ENCODE data around the gene TMEM186.
"Not testable (repeated sequence)": the region's sequence is repeated elsewhere in the genome, so short reads cannot be mapped to it uniquely, and the experiment has no call there.

TMEM186 gene

GRCh38 chr16:8773537-8773936 lies 23.9 kb downstream of the TMEM186 start:
- no peak for DNase-seq

- no peak for DNase-seq
These were observed 28.7 kb downstream of the TMEM186 start for GRCh38 chr16:8768692-8769091.

GRCh38 chr16:8768283-8768682 lies 29.2 kb downstream of the TMEM186 start:
- no peak for DNase-seq

GRCh38 chr16:8767176-8767575 lies 30.3 kb downstream of the TMEM186 start:
- DNase-seq: no peak

GRCh38 chr16:8764525-8765250 lies 32.8 kb downstream of the TMEM186 start:
- DNase-seq: no peak

GRCh38 chr16:8763899-8764298 lies 33.5 kb downstream of the TMEM186 start:
- no peak for DNase-seq

- DNase-seq: no peak
These were observed 34.4 kb downstream of the TMEM186 start for GRCh38 chr16:8763083-8763482.

- DNase-seq: no peak
These were observed 35.2 kb downstream of the TMEM186 start for GRCh38 chr16:8762254-8762653.

GRCh38 chr16:8761078-8761477 lies 36.4 kb downstream of the TMEM186 start:
- no peak for DNase-seq

GRCh38 chr16:8760021-8760420 lies 37.4 kb downstream of the TMEM186 start:
- no peak for DNase-seq

- DNase-seq: no peak
These were observed 39.4 kb downstream of the TMEM186 start for GRCh38 chr16:8758022-8758421.

GRCh38 chr16:8756755-8757154 lies 40.7 kb downstream of the TMEM186 start:
- DNase-seq: no peak

GRCh38 chr16:8753416-8754054 lies 43.9 kb downstream of the TMEM186 start:
- no peak for DNase-seq

GRCh38 chr16:8752706-8753105 lies 44.7 kb downstream of the TMEM186 start:
- no peak for DNase-seq

- DNase-seq: no peak
These were observed 45.7 kb downstream of the TMEM186 start for GRCh38 chr16:8751481-8752311.

- not testable (repeated sequence) for DNase-seq
These were observed 48.5 kb downstream of the TMEM186 start for GRCh38 chr16:8748944-8749343.

Data from CD4-positive, alpha-beta T cell treated with Interleukin-4 for 4 hours (primary cell).